ENCODE data around the gene VPS29. TPM values are rescaled to one million over a fixed set of nuclear protein-coding genes. Genes with fewer than 3 reads are reported as not detected.
"Not testable (repeated sequence)": the region's sequence is repeated elsewhere in the genome, so short reads cannot be mapped to it uniquely, and the experiment has no call there.

The VPS29 gene
- total RNA-seq, 1 experiment from 2014 or later: 114 TPM

- CTCF ChIA-PET: interaction anchor here (0.6 kb wide), 2 partner anchors 17 to 136 kb away, joined by 6 to 13 read pairs; partner anchors contain the start of gene ARPC3
- no TSS peak for BruUV-seq (replicated peaks)
Observed at GRCh38 chr12:110466791-110467190, 35.1 kb downstream of the VPS29 start.

GRCh38 chr12:110465765-110466164, 36.1 kb downstream of the VPS29 start:
- H3K9me2 ChIP-seq (replicated peaks; ENCODE audit: low read length); BruUV-seq (replicated peaks); H2AFZ ChIP-seq (ENCODE audit: low read length); H3K27me3 ChIP-seq (ENCODE audit: low read length); H3K4me3 ChIP-seq (ENCODE audit: low read length); H3F3A ChIP-seq (ENCODE audit: low read length, unreplicated experiment); H3K4me2 ChIP-seq (ENCODE audit: low read length); H3K9ac ChIP-seq (ENCODE audit: low read length); DNase-seq; H4K20me1 ChIP-seq (ENCODE audit: low read length); H3K27ac ChIP-seq (ENCODE audit: low read length); H3K36me3 ChIP-seq (ENCODE audit: low read depth, low read length); CTCF ChIA-PET; POLR2A ChIA-PET (ENCODE audit: unreplicated experiment); H3K9me3 ChIP-seq (ENCODE audit: low read length); ATAC-seq: not testable (repeated sequence)
- intact Hi-C loops (cut with micrococcal nuclease): loop anchor here (10.0 kb wide), 1 partner anchor 229 kb away; no protein-coding TSS in a partner anchor
- peaks cover 49% of the 10 kb centered on the region for H3K79me2 ChIP-seq (ENCODE audit: low read length)
- peaks cover 14% of the 10 kb centered on the region for H3K4me1 ChIP-seq (ENCODE audit: insufficient read depth, low read length)

More at GRCh38 chr12:110466791-110467190, 35.1 kb downstream of the VPS29 start:
- DNase-seq (no peak), ATAC-seq (no peak)
- Histone ChIP-seq H2AFZ (ENCODE audit: low read length) (peak overlapping the region; percentile 20; the same call in 1 of the 2 replicates), H3K4me1 (ENCODE audit: insufficient read depth, low read length) (peaks cover 14% of the 10 kb centered on the region), H3K4me2 (ENCODE audit: low read length) (peak overlapping the region; percentile 98), H4K20me1 (ENCODE audit: low read length) (no peaks in the 10 kb centered on the region), H3K9ac (ENCODE audit: low read length) (peak overlapping the region; percentile 90), H3K4me3 (ENCODE audit: low read length) (peak overlapping the region; percentile 84), H3K79me2 (ENCODE audit: low read length) (peaks cover 52% of the 10 kb centered on the region), H3K27me3 (ENCODE audit: low read length) (no peaks in the 10 kb centered on the region), H3K9me2 (replicated peaks; ENCODE audit: low read length) (no peaks in the 10 kb centered on the region), H3K9me3 (ENCODE audit: low read length) (no peaks in the 10 kb centered on the region), H3K27ac (ENCODE audit: low read length) (no peak overlapping the region), H3K36me3 (ENCODE audit: low read depth, low read length) (peaks cover 4% of the 10 kb centered on the region; the same call in 1 of the 2 replicates), H3F3A (ENCODE audit: low read length, unreplicated experiment) (no peaks in the 10 kb centered on the region)
- POLR2A ChIA-PET (ENCODE audit: unreplicated experiment): interaction anchor here (1.1 kb wide), 1 partner anchor 17 kb away, joined by 8 read pairs; the partner anchor contains the start of gene ARPC3
- TF ChIP-seq EZH2phosphoT487 (IDR thresholded peaks at IDR 0.05; ENCODE audit: borderline replicate concordance, low read length) (no peak), EZH2 (IDR thresholded peaks at IDR 0.05; ENCODE audit: low read length, unreplicated experiment) (no peak), CTCF (conservative IDR thresholded peaks at IDR 0.05; ENCODE audit: low read depth, low read length) (no peak)
- intact Hi-C loops (cut with micrococcal nuclease): loop anchor here (10.0 kb wide), 1 partner anchor 228 kb away; no protein-coding TSS in a partner anchor

GRCh38 chr12:110465024-110465423, 36.9 kb downstream of the VPS29 start:
- H3K4me3 ChIP-seq (ENCODE audit: low read length): no peak overlapping the region
- BruUV-seq (replicated peaks): no TSS peak
- ChIA-PET POLR2A (ENCODE audit: unreplicated experiment) (no interaction called here), CTCF (no interaction called here)
- intact Hi-C loops (cut with micrococcal nuclease): loop anchor here (10.0 kb wide), 1 partner anchor 230 kb away; no protein-coding TSS in a partner anchor
- H3K9ac ChIP-seq (ENCODE audit: low read length): no peak overlapping the region
- H3K4me1 ChIP-seq (ENCODE audit: insufficient read depth, low read length): peaks cover 14% of the 10 kb centered on the region
- H3K36me3 ChIP-seq (ENCODE audit: low read depth, low read length): peaks cover 4% of the 10 kb centered on the region; the same call in 1 of the 2 replicates
- H3F3A ChIP-seq (ENCODE audit: low read length, unreplicated experiment): no peaks in the 10 kb centered on the region
- TF ChIP-seq EZH2phosphoT487 (IDR thresholded peaks at IDR 0.05; ENCODE audit: borderline replicate concordance, low read length) (no peak), EZH2 (IDR thresholded peaks at IDR 0.05; ENCODE audit: low read length, unreplicated experiment) (no peak), CTCF (conservative IDR thresholded peaks at IDR 0.05; ENCODE audit: low read depth, low read length) (no peak)
- no peaks in the 10 kb centered on the region for H4K20me1 ChIP-seq (ENCODE audit: low read length)
- no peak overlapping the region for H3K27ac ChIP-seq (ENCODE audit: low read length)
- no peaks in the 10 kb centered on the region for H3K9me3 ChIP-seq (ENCODE audit: low read length)
- H2AFZ ChIP-seq (ENCODE audit: low read length): no peak overlapping the region
- no peak overlapping the region for H3K4me2 ChIP-seq (ENCODE audit: low read length)
- peaks cover 42% of the 10 kb centered on the region for H3K79me2 ChIP-seq (ENCODE audit: low read length)
- DNase-seq (no peak), ATAC-seq (no peak)
- H3K27me3 ChIP-seq (ENCODE audit: low read length): no peaks in the 10 kb centered on the region
- H3K9me2 ChIP-seq (replicated peaks; ENCODE audit: low read length): no peaks in the 10 kb centered on the region

GRCh38 chr12:110461189-110461588, 40.7 kb downstream of the VPS29 start:
- H3K4me3 ChIP-seq (ENCODE audit: low read length); H3K9ac ChIP-seq (ENCODE audit: low read length); H3K4me2 ChIP-seq (ENCODE audit: low read length); H3K4me1 ChIP-seq (ENCODE audit: insufficient read depth, low read length); ATAC-seq; H4K20me1 ChIP-seq (ENCODE audit: low read length); H3K27me3 ChIP-seq (ENCODE audit: low read length); H3K9me2 ChIP-seq (replicated peaks; ENCODE audit: low read length); BruUV-seq (replicated peaks); H2AFZ ChIP-seq (ENCODE audit: low read length); H3F3A ChIP-seq (ENCODE audit: low read length, unreplicated experiment); CTCF ChIA-PET; DNase-seq; H3K9me3 ChIP-seq (ENCODE audit: low read length); H3K27ac ChIP-seq (ENCODE audit: low read length); POLR2A ChIA-PET (ENCODE audit: unreplicated experiment): not testable (repeated sequence)
- peaks cover 16% of the 10 kb centered on the region for H3K79me2 ChIP-seq (ENCODE audit: low read length)
- intact Hi-C loops (cut with micrococcal nuclease): loop anchor here (10.0 kb wide), 1 partner anchor 234 kb away; no protein-coding TSS in a partner anchor
- H3K36me3 ChIP-seq (ENCODE audit: low read depth, low read length): peaks cover 14% of the 10 kb centered on the region; the same call in 1 of the 2 replicates

Data from PC-3 (cell line).